COLO829 (cell line): Measurements from ENCODE around the gene ARHGAP12.
A peak's percentile ranks its signal among the peaks of the same experiment; 100 is the strongest.

Experiments used
- DNase-seq: peaks from one replicate; pipeline ENCODE4 v3.0.0; 2012; ENCODE audit warnings: low spot score

ARHGAP12 gene

GRCh38 chr10:31949266-31949665 is 20.6 kb upstream of the ARHGAP12 start:
- DNase-seq, result no peak

DNA sequence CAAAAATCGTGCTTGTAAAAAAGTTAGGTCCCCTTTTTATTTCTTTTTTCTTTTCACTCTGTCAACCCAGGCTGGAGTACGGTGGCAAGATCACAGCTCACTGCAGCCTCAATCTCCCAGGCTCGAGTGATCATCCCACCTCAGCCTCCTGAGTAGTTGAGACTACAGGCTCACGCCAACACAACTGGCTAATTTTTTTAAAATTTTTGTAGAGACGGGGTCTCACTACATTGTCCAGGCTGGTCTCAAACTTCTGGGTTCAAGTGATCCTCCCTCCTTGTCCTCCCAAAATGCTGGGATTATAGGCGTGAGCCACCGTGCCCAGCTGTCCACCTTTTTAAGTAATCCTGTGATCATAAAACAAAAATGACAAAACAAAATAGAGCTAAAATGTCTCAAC is 19.4 kb upstream of the ARHGAP12 start:
- no peak for DNase-seq

DNA sequence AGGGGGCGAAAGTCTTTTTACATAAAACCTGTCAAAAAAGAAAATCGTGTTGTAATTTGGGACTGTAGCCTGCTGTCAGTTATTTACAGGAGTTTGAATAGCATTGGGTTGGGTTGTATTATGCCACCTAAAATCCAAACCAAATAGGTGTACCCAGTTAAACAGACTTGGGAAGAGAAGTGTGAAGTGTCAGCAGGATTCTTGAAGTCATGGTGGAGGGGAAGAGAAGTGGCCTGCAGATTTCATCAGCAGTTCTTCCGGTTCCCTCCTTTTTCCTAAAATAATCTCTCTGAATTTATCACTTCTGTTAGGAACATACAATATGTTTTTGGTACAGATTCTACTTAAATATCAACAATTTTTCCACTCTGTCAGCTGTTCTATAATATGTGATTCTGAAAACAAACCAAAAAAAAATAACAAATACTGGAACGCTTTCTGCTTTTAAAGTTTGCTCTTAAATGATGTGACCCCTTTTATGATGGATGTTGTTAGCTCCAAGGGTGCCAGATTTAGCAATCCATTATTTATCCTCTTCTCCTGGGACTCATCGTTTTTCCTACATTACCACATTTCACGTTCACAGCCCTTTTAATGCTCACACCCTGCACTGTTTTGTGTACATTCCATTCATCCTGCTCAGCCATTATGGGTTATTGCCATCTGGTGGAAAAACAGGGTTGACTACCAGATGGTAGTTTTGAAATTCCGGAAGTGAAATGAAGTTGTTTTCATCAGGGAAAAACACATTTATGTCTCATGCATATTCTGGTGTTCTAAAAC is 18.7 kb upstream of the ARHGAP12 start:
- DNase-seq, result peak; percentile 48

GRCh38 chr10:31945392-31945791 is 16.8 kb upstream of the ARHGAP12 start:
- DNase-seq, result no peak

GRCh38 chr10:31944071-31944433 is 15.4 kb upstream of the ARHGAP12 start:
- DNase-seq, result no peak

GRCh38 chr10:31942892-31943291 is 14.3 kb upstream of the ARHGAP12 start:
- DNase-seq, result no peak

- DNase-seq, result no peak
Measured at GRCh38 chr10:31942435-31942834, 13.8 kb upstream of the ARHGAP12 start.

- DNase-seq, result peak; percentile 72
Measured at GRCh38 chr10:31940839-31941653, 12.4 kb upstream of the ARHGAP12 start.

DNA sequence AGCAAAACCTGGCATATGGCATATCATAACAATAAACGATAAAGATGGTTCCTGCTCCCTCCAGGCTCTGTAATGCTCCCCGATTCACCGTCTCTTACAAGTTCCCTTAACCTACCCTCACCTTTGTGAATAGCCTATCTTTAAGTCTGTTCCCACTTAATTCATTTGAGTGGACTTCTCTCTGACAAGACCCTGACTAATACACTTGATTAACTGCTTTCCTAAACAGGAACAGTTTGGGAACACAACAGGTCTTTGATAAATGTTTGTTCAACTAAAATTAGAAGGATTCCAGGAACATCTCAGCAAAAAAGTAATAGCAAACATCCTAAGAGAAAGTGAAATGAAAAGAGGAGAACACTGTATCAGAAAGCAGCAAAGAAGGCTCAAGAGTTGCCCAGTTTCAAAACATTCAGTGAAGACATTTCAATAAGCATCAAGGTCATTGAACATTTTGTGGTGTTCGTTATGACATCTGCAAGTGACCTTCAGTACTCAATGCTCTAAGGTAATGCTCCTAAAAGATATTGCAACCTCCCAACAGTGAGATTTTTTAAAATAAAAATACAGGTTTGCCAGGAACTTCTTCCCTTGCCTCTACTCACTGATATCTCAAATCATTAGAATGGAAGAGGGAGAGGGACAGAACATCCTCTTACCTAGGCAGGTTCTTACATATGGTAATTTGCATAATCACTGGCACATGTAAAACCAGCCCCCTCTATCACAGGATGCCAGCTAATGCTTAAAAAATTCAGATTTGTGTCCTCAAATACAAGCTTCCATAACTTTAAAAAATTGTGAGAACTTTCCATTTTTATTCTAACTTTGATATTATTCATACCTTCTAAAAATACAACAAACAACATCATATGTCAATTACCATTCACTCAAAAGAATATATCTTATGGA is 11.4 kb upstream of the ARHGAP12 start:
- no peak for DNase-seq

- DNase-seq, result no peak
Measured at GRCh38 chr10:31937371-31937770, 8.7 kb upstream of the ARHGAP12 start.

- DNase-seq, result no peak
Measured at GRCh38 chr10:31936933-31937332, 8.3 kb upstream of the ARHGAP12 start.

DNA sequence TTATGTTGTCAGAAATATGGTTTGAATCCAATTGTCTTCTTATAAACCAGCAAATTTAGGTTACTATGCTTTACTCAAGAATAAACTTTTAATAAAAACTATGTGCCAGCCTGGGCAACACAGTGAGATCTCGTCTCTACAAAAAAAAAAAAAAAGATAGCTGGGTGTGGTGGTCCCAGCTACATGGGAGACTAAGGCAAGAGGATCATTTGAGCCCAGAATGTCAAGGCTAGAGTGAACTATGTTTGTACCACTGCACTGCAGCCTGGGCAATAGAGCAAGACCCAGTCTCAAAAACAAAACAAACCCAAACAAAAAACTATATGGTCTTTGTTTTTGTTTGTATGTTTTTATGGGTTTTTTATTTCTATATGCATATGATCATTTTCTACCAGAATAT is 7.5 kb upstream of the ARHGAP12 start:
- DNase-seq, result no peak

GRCh38 chr10:31935678-31936077 is 7.0 kb upstream of the ARHGAP12 start:
- DNase-seq, result no peak

DNA sequence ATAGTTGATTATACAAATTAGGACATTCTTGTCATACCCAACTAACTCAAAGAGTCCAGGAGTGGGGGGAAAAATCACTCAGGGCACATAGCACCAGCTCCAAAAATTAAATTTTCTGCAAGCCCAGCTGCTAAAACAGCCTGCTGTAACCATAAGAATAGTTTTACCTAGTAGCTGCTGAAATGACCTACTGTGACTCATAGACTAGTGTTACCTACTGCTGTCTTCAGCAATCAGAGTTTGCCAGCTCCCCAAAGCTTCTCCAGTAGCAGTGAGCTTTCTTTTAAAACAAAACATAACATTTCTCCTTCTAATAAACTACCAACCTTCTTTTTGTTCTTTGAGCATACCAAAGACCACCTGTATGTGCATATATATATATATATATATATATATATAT is 4.2 kb upstream of the ARHGAP12 start:
- no peak for DNase-seq

DNA sequence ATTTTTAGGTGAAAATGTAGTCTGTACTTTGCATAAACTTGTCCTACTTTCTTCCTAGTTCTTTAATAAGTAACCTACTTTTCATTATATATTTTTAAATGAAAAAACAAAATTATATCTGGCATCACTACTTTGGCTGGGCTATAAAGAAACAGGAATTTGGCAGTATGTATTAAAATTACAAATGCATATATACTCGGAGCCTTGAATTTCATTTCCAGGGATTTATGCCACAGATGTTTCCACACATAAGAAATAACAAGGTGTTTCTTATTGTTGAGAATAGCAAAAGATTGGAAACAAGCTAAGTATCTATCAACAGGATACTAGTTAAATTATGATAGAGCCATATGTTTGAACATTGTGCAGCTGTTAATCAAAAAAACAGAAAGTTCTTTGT is 2.2 kb upstream of the ARHGAP12 start:
- DNase-seq, result no peak

DNA sequence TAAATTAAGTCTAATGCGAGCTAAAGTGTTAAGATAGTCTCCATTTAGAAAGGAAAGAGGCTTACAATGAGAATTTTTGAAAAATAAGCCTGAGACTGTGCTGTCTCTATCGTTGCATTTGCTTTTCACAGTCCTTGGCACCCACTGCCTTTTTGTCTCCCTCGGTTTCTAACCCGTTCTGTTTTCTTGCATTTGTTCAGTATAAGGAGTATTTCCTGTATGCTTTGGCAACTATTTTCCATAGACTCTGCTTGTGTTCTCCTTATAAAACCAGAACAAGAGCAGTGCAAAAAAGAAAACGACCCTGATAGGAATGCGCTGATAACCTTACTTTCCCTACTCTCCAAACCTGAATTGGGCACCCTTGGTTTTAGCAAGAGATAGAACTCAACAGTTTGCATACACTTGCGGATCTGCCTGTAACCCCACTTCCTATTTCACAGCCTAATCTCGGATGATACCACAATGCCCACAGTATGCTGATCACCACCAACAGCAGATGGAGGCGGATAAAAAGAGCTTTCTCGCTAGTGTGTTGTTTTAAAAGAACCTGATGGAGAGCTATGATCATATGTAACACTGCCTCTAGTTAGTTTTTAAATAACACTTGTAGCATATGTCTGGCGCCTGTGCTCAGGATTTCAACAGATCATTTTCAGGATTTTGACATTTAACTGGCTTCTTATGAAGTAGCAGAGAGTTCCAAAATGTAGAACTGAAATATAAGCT is 1.6 kb upstream of the ARHGAP12 start:
- no peak for DNase-seq

DNA sequence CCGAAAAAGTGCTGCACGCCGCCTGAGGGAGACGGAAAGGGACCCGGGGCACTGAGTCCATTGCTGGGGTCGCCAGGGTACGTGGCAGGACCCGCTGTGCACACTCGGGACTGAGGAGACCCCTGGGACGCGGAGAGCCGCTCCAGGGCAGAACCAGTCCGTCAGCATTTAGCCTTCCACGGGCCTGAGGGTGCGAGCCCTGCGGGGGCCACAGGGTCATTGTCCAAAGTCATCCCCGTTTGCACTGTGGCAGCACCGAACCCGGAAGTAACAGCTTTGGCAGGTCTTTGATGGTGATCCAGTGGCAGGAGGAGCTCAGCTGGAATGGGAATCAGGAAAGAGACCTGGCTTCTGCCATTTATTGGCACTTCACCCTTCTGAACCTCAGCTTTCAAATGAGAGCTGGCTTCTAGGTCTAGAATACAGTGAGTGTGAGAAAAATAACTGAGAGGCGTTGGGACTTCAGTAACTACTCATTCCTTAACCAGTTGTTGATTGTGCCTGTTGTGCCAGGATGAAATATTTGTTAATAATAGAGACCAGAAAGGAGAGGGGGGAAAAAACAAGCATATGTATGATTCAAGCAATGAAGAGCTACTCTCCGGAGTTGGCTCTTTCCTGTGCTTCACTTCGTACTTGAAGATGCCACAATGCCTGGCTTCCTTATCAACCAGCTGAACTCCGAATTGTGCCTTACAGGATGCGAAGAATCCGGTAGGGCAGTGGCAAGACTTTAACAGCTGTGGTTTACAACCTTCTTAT is 811 bp upstream of the ARHGAP12 start:
- no peak for DNase-seq

DNA sequence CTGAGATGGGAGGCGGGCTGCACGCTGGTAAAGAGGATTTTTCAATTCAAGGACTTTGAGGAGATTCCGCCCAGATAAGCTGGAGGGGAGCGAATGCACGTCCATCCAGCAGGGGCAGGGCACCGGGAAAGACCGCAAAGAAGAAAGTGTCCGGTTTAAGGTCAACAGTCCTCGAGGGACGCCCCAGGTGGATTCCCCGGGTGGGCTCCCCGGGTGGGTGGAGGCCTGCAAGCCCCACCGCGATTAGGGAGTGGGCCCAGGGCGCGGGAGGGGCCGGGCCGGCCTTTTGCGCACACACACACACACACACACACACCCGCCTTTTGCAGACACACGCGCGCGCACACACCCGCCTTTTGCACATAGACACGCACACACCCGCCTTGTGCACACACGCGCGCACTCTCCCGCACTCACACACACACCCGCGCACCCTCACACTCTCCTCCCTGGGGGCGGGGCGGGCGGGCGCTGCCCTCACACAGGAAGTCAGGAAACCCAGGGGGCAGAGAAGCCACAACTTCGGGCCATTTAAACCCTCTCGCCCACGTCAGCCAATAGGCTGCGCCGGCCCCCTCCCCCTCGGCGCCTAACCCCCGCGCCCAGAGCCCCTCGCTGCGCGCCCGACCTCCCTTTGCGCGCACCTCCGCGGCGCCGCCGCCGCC is 615 bp downstream of the ARHGAP12 start:
- no peak for DNase-seq

GRCh38 chr10:31927565-31927883 is 1.1 kb downstream of the ARHGAP12 start:
- DNase-seq, result no peak

DNA sequence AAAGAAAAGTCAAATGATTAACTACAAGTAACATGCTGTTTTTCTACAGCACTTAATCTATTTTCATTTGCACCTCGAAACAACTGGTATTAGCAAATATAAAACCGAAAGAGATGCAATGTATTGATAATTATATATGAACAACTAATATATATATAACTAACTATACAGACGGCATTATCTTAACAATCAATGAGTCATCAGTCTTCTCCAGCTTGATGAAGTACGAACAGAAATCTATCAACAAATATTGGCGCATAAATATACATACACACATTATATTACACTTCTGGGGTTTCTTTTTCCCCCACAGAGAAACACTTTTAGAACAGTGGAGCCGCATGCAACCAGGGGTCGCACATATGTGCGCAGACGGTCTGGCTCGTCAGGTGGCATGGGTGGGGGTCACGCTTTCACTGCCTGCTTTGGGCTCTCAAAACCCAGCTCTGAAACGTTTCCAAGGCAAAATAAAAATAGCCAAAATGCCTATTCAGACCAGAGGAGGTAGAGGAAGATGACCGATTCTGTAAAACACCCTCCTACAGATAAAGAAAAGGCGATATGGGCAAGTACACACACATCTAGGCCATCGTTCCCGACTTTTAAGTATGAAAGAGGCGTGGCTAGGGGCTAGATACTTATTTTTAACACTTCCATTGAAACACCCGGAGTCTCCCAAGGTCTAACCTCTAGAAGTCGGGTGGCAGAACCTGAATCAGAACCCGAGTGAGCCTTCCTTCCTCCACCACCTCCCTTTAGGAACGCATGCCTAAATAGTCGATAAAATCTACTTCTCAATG is 1.7 kb downstream of the ARHGAP12 start:
- no peak for DNase-seq
